K562 (cell line): ENCODE data around the gene MPPED2. TPM values are rescaled to one million over a fixed set of nuclear protein-coding genes. Genes with fewer than 3 reads are reported as not detected.

Source experiments
- ARID1B ChIP-seq: fragments of 450-650 bp; IDR thresholded peaks from 2 replicates; pipeline ENCODE4 v1.6.1; 2016; ENCODE audit warnings: antibody characterized with exemption, mild to moderate bottlenecking, inconsistent platforms
- CHD7 ChIP-seq: fragments of 200-600 bp; sonication (generic); IDR thresholded peaks from one replicate; pipeline ENCODE4 v1.6.1; 2012; ENCODE audit warnings: mild to moderate bottlenecking, low read depth, low read length, inconsistent platforms
- KDM4B ChIP-seq, 2 experiments: fragments of 450-650 bp in 1 of 2; sonication (generic) in 1 of 2; IDR thresholded peaks; 2 replicates each; pipeline ENCODE4 v1.6.1; 2016 to 2017; ENCODE audit warnings: borderline replicate concordance in 2 of 2, antibody characterized with exemption in 1 of 2, low read depth in 1 of 2, mild to moderate bottlenecking in 1 of 2
- SMARCC2 ChIP-seq: fragments of 450-650 bp; IDR thresholded peaks from 2 replicates; pipeline ENCODE4 v1.6.1; 2017; ENCODE audit warnings: antibody characterized with exemption, moderate library complexity, mild to moderate bottlenecking, low read depth
- U2AF2 ChIP-seq: fragments of 200-400 bp; formaldehyde crosslinking; optimal IDR thresholded peaks from 2 replicates; pipeline ENCODE3; 2017; ENCODE audit warnings: low read depth, mild to moderate bottlenecking, low read length
- polyA plus RNA-seq, 8 experiments: library from polyadenylated mRNA; depleted of rRNA in 4 of 8; stranded (reverse) in 5 of 8; unstranded in 3 of 8; fragments of >200 nt; fragmentation: Nextera tagmentation in 2 of 8; fragmentation: Illumina TruSeq in 1 of 8; extraction: Ambion mirVana in 2 of 8; extraction: Trizol in 1 of 8; gene quantifications; 2 replicates each; pipeline versions ENCODE4 v1.2.1 to v1.2.3, GENCODE V29; 2011 to 2014; ENCODE audit warnings: inconsistent platforms in 1 of 8, missing spikeins in 1 of 8
- total RNA-seq, 7 experiments: library from RNA; depleted of rRNA in 6 of 7; stranded (reverse); fragments of >200 nt in 6 of 7; fragmentation: Illumina TruSeq in 2 of 7; extraction: Trizol in 2 of 7; gene quantifications; 2 replicates each; pipeline versions ENCODE4 v1.2.1 to v1.2.3, GENCODE V29; 2011 to 2021; ENCODE audit warnings: low replicate concordance in 1 of 7
- TF ChIP-seq, protein P1 (sequence below): fragments of 450-650 bp; IDR thresholded peaks from one replicate; pipeline ENCODE4 v1.6.1; 2018; ENCODE audit warnings: mild to moderate bottlenecking, moderate library complexity; ENCODE audit not compliant: partially characterized antibody
- TF ChIP-seq, protein P2 (sequence below): fragments of 250-450 bp; sonication (Bioruptor Pico); IDR thresholded peaks from 2 replicates; pipeline ENCODE4 v1.5.1; 2021; ENCODE audit warnings: mild to moderate bottlenecking

The MPPED2 gene
- total and polyA plus RNA-seq, 9 of the 15 experiments (the other 6 are each of a cell fraction or from before 2014, with no cell fraction given) = not detected

GRCh38 chr11:30511408-30511807 is 74.7 kb downstream of the MPPED2 start (continued):
- TF ChIP-seq, protein P1, sequence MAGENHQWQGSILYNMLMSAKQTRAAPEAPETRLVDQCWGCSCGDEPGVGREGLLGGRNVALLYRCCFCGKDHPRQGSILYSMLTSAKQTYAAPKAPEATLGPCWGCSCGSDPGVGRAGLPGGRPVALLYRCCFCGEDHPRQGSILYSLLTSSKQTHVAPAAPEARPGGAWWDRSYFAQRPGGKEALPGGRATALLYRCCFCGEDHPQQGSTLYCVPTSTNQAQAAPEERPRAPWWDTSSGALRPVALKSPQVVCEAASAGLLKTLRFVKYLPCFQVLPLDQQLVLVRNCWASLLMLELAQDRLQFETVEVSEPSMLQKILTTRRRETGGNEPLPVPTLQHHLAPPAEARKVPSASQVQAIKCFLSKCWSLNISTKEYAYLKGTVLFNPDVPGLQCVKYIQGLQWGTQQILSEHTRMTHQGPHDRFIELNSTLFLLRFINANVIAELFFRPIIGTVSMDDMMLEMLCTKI = no peak
- TF ChIP-seq U2AF2 (no peak), CHD7 (no peak), SMARCC2 (no peak), KDM4B (IDR thresholded peaks at IDR 0.05; ENCODE audit: borderline replicate concordance in 2 of 2, low read depth in 1 of 2) (no peak), ARID1B (no peak)
- TF ChIP-seq, protein P2, sequence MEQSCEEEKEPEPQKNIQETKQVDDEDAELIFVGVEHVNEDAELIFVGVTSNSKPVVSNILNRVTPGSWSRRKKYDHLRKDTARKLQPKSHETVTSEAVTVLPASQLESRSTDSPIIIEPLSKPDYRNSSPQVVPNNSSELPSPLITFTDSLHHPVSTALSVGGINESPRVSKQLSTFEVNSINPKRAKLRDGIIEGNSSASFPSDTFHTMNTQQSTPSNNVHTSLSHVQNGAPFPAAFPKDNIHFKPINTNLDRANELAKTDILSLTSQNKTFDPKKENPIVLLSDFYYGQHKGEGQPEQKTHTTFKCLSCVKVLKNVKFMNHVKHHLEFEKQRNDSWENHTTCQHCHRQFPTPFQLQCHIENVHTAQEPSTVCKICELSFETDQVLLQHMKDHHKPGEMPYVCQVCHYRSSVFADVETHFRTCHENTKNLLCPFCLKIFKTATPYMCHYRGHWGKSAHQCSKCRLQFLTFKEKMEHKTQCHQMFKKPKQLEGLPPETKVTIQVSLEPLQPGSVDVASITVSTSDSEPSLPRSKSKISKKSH (CRISPR knock-in tag) = no peak
